GM18867 (cell line): Measurements from ENCODE around the gene AGAP3.

ENCODE experiments used
- ATAC-seq: cut with Tn5 transposase; IDR thresholded peaks from one replicate; pipeline ENCODE4 v1.9.1; 2021; ENCODE audit warnings: mild to moderate bottlenecking, moderate library complexity; ENCODE audit not compliant: unreplicated experiment

Gene AGAP3

DNA sequence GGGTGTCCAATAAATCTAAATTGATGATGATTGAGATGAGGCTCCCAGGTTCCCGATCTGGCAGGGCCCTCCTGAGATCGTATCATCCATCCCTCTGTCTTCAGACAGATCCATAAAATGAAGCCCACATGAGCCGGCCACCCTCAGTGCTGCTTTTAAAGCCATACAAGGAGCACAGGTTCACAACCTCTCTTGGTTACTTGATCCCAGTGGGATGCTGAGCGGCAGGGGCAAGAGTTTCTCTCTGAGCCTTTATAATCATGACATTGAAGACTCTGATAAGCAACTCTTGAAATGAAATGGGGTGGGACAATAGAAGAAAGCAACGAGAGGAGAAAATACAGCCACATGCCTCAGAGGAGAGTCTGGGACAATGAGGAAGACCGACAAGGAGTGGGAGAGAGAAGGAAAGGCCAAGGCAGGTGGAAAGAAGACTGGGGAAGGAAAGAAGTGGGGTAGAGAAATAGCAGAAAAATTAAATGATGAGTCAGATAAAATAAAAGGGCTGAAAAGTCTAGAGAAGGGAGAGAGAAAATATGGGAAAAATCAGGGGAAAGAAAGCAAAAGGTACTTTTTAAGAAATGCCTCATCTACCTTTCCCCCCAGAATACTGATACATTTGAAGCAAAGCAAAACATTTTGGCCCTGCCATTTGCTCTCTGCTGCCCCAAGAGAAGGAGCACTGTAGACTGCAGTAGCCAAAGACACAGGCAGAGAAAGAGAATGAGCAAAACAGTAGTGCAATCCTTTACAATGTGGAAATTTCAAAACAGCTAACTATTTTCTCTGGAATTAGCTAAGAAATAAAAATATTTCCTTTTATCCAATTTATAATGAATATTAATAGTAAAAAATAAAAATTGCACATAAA lies 66.6 kb downstream of the AGAP3 start:
- no peak for ATAC-seq

DNA sequence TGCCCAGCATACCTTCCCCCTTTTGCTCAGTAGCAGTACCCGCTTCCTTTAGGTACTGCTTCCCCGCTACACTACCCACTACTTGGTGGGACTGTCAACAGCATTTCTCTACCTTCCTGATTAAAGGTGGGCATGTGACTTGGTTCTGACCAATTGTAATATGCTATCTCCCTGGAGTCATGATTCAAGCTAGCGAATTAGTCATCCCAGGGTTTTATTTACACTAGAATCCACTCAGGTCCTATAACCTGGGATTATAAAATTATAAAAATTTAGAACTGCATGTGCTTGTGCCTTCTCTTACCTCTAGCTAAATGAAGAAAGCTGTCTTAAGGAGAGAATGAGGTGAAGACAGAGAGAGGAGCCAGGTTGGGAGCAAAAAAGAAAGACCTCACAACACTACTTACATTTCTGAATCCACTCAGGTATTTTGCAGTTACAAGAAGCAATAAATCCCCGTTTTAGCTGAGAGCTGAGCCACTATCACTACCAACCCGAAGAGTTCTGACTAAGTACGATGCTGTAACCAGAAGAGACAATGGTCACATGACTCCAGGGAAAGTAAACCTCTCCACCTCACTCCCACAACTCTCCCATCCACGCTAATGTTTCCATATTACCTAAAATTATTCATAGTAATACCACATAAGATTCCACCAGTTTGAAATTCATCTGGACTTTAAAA lies 71.5 kb downstream of the AGAP3 start:
- ATAC-seq: no peak

DNA sequence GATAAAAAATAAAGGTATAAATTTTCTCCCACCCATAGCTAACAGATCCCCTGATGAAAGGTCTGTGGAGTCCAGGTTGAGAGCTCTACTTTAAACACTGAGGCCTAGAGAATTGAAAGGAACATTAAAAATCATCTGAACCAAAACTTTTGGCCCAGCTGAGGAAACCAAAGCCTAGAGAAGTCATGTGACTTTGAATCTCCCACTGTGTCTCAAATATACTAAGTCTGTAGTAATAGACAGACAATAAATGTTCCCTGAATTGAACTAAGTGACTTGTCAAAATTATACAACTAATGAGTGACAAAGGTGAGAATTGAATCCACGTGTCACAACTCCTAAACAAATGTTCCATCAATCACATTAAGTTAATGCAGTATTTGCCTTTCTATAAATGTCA lies 75.5 kb downstream of the AGAP3 start:
- ATAC-seq: no peak

DNA sequence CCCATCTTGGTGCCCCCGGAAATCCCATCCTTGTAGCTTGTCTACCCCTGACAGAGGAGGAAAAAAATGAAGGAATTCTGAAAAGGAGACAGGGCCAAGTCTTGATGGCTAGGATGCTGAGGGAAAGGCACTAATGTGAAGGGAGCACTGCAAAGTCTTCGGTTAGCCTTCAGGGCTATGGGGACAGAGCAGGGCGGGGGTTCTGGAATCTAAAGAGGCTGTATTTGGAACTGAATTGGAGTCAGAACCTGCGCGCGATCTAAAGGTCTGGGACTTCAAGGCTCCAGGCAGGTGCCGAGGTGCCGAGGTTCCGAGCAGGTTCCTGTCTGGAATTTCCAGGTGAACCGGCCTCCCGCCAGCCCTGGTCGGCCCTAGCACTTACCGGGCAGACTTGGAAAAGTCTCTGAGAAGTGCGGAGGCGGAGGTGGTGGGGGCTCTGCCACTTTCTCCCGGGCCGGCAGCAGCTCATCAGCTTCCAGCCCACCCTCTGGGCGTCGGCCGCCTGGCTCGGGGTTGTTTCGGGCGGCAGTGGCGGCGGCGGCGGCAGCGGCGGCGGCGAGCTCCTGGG lies 80.4 kb downstream of the AGAP3 start:
- ATAC-seq: no peak

DNA sequence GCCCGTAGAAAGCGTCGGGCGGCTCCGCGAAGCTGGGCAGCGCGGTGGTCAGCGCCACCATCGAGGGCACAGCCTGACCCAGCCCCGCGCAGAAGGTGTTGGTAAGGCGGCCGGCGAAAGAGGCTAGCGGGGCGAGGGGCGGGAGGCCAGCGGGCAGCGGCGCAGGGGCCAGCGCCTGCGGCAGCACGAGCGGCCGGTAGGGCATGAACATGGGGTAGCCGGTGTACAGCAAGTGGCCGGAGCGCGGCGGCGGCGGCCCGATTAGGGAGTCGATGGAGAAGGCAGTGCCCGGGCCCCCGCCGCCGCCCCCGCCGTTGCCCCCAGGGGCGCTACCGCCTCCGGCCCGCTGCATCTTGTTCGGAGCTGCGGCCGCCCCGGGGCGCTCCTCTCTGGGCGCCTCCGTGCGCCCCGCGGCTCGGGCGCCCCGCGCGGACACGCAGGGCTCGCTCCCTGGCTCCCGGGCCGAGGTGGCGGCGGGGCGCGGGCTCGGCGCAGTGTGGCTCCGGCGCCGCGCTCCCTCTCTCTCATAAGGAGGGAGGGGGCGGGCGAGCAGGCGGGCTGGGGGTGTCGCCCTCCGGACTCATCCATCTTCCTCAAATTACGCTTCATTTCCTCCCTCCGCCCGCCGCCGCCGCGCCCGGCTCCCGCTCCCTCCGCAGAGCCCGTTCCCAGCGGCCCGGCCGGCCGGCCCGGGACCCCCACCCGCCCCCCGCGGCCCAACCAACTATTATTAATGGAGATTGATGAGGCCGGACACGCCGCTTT lies 81.1 kb downstream of the AGAP3 start, which contains the start of gene GBX1:
TSS of gene GBX1 (minus strand) at position 498 of the 765 bp plus-strand sequence. CDS start at position 352, 146 bp downstream.
- no peak for ATAC-seq

DNA sequence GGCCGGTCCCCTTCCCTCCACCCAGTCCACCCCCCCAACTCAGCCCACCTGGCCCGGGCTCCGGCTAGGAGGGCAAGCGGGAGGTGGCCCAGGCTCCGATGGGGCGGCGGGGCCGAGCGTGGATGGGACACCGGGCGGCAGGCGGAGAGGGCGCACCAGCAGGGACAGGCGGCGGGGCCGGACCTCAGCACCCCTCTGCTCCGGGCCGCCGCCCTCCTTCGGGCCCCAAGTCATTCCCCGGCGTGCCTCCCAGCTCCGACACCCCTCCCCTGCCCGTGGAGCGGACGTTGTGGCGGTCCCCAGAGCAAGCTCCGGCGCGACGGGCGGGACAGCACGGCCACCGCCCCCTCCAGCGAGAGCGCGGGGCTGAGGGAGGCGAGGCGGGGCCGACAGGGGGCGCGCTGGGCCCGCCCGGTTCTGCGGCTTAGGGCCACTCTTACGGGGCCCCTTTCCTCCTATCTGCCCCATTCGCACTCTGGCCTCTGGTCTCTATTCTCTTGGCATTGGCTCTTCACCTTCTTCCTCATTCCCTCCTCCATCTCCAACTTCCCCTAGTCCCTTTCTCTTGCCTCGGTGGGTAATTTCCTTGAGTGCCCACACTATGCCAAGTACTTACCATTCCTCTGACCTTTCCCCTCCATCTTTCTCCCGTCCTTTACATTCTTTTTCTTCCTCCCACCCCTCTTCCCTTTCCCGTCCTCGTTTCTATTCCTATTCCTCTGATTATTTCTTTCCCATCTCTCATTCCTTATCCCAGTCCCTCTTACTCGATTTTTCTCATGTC lies 81.9 kb downstream of the AGAP3 start:
- ATAC-seq: no peak

DNA sequence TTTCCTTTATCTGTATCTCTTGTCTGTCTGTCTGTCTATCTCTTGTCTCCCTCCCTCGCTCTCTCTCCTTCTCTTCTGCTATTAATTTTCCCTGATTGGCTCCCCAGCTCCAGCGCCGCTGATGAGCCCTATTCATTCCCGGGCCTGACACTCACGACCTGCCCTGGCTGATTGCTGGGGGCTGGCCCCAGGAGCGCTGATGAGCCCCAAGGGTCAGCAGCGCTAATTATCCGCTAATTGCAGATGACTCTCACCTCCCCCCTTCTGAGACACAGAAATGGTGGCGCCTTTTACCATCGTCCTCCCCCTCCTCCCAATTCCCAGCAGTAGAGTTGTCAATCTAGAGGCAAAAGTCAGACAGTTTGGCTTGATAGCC lies 82.5 kb downstream of the AGAP3 start:
- ATAC-seq: no peak

DNA sequence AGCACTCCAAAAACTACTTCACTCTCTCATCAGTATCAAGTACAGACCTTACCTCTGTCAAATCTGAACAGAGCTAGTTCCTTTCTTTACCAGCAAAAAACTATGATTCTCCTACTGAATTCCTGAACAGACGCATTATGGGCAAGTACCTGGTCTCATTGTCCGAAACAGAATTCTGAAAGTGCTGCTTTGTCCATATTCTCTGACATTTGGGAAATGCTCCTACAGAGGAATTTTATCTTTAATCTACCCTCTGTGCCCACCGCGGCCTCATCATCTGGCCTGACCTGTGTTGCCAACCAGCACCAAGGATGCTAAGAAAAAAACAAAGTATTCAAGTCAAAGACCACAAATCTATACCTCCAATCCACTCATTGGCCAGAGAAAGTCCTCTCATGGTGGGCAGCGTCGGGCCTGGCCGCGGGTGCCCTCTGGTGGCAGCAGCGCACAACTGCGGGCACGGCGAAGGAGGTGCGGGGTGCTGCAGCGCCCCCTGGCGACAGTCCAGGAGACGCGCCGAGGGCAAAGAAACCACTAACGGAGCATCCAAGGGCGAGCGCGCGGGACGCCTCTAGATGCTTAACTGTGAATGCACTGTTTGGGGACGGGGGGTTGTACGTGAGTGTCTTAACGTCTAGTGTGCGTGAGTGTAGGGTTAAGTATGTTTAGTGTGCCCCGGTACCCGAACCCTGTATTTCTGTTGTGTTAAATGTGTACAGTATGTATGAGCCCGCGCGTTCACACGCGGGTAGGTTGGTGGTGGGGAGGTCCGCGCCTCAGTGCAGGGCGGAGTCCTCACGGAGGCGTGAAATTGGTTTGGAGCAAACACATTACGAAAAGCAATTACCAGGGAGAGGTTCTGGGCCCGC lies 86.2 kb downstream of the AGAP3 start:
- ATAC-seq: peak; percentile 68

DNA sequence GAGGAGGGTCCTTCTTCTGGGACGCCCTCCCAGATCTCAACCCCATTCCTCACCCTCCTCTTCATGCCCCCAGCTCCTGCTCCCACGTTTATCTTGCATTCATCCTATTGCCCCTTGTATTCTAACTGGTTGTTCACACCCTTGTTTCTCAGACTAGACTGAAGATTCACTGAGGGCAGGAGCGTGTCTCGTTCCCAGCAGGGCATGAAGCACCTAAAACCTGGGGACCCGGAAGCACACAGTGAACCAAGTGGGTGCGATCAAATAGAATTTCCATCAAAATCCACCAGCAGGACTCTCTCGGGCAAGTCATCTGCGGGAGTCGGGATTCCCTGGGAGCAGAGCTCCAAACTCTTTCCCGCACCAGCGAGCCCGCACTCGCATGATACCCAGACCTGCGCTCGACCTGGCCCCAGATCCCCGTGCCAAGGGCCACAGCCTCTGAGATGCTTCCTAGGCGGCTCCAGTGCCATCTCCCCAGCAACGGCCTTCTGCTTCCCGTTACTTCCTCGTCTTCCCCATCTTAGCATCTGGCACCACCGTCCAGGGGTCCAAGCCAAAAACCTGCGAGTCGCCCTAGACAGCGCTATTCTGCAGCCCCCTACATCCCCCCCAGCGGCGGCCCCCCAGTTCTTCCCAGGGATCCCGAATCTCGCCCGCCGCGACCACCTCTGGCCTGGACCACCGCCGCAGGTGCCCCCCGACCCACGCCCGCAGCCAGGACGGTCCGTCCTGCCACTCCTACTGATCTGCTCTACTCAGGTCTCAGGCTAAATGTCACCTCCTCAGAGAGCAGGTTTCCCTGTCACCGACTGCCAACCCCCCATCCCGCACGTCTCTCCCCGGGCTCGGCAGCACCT lies 87.3 kb downstream of the AGAP3 start:
- no peak for ATAC-seq

DNA sequence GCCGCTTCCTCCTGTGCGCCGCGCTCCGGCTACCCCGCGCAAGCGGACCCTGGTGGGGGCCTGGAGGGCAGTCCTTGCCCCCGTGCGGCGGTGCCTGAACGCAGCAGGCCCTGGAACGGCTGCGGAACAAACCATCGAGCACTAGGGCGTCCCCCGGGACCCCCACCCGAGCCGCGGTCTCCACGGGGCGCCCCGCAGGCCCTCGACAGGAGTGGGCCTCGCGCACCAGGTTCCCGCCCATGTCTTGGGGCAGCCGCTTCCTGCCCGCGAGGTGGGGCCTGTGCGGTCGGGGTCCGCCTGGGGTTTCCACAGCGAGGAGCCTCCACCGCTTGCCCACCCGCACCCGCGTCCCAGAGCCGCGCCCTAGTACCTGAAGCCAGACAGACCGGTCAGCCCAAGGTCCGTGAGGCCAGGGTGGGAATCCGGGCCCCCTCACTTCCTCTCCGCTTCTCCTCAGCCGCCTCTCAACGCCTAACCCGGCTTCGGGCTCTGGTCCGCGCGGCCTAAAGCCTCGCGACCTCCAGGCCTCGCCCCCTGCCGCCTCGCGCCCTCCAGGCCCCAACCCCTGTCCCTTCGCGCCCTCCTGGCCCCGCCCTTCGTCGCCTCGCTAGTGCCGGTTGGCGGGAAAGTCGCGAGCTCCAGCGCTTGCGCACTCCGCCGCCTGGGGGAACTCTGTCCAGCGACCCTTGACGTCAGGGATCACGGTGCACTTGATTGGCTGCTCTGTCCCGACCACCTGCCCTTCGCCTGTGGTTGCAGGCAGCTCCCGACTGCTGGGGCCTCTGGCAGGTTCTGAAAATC lies 88.2 kb downstream of the AGAP3 start:
- no peak for ATAC-seq

DNA sequence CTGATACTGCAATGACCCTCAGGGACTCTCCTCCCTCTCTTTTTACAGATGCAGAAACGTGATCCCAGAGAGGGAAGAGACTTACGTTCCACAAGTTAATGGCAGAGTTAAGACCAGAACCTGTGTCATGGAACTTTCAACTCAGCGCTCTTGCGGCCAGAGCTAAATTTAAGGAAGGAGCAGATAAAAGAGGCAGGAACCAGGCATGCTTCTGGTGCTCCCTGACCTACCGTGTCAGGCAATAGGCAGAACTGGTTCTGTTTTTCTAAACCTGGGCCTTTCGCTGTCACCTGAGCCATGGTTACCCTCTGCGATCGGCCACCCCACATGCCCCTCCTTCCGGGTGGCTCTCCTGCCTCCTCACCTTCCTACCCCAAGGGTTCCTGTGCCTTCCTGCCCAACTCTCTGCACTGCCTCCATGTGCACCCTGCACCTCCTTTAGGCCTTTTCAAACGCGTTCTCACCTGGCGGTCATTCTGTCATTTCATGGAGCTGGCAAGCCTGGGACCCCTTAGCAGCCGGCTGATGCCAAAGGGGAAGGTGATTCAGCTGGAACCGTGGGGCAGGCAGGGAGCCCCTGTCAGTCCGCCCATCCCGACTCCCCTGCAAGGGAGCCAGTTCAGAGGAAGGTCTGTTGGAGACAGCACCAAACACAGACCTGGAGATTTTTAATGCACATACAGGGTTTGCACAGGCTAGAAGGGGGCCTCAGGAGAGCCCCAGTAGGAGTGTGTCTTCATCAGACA lies 88.9 kb downstream of the AGAP3 start:
- no peak for ATAC-seq

DNA sequence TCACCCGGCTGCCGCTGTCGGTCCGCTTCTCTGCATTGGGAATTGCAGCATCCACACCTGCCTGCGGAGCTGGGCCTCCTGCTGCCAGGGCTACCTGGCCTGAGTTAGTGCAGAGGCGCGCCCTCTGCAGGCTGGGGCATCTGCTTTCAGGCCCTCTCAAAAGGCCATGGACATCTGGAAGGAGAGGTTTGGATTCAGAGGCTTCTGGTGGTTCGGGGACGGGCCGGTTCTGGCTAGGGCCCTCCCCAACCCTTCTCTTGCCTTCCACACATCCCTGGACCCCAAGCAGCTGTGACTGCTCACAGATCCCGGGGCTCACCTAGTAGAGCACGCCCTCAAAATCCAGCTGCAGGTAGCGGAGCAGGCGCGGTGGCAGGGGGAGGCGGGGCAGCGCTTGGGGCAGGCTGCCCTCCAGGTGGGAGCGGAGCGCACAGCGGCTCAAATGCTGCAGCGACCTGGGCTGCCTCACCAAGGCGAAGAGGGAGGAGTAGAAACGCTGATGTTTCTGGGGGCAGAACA lies 89.6 kb downstream of the AGAP3 start:
- ATAC-seq: no peak

DNA sequence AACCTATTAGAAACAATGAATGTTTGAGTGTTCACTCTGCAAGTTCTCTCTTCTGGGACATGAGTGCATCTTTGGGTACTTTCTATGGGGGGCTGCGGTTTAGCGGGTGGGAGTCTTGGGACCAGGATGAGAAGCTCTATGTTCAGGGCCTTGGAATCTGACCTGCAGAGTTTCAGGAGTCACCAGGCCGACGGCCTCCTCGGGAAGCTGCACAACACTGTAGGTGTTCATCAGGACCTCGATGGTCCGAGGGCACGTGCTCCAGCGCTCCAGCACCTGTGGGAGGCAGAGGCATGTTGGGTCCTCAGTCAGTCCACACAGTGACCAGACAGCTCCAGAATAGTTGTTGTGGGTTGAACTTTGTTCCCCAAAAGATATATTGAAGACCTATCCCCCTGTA lies 90.1 kb downstream of the AGAP3 start:
- no peak for ATAC-seq

DNA sequence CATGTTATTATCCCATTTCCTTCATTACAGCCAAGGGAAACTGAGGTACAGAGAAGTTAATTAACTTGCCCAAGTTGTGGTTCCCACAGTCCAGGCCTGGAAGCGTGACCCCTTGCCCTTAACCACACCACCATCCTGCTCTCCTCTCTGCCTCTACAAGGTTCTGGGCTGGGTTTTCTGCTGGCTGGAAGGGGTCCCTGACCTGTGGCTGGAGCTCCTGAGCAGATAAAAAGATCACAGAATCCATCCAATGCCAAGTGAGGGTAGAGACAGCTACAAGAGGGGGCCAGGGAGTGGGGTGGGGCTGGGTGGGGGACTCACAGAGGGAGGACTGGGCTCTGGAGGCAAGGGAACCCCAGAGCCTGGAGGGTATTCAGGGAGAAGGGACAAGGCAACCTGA lies 91.0 kb downstream of the AGAP3 start:
- ATAC-seq: no peak

DNA sequence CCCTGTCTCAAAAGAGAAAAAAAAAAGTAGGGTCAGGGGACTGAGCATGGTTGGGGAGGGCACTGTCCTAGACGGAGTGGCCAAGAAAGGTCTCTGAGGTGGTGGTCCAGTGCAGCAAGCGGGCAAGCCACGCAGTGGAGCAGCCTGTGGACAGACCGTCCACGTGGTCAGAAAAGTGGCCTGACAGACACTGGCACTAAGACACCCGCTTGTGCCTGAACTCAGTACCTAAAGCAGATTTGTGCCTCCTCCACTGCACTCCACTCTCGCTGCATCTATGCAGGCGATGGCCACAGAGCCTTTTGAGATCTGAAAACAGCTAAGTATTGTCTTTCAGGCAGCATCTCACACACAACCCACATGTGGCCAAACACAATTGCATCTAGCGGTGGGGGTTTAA lies 92.0 kb downstream of the AGAP3 start:
- no peak for ATAC-seq

DNA sequence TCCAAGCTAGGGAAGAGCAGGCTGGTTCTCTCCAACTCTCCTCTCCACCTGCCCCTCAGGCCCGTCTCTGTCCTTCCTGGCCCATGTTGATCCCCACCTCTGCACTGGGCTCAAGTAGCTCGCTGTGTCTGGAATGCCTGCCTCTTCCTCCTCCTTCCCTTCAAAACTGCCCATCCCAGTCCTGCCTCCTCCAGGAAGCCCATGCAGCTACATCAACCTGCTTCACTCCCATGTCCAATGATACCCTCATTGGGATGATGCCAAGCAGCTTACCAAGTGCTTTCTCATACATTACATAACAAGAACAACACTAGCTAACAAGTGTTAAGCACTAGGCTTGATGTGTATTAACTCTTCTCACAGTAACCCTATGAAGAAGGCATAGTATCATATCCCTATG lies 92.6 kb downstream of the AGAP3 start:
- ATAC-seq: no peak
